Hematopoietic multipotent progenitor cell (in vitro differentiated cells): ENCODE data around the gene GPX4. TPM values are rescaled to one million over a fixed set of nuclear protein-coding genes. Genes with fewer than 3 reads are reported as not detected.

Source experiments
- DNase-seq, 3 donors: peaks; one replicate each; pipeline ENCODE4 v3.0.0-alpha.2; 2011 to 2015; ENCODE audit warnings: low read depth in 2 of 3, low spot score in 2 of 3
- total RNA-seq: library from RNA; depleted of rRNA; stranded (reverse); fragments of >200 nt; gene quantifications from one replicate; pipeline ENCODE4 v1.2.3, GENCODE V29; 2012

The GPX4 gene, protein sequence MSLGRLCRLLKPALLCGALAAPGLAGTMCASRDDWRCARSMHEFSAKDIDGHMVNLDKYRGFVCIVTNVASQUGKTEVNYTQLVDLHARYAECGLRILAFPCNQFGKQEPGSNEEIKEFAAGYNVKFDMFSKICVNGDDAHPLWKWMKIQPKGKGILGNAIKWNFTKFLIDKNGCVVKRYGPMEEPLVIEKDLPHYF
- total RNA-seq, result 316 TPM

- DNase-seq, result peak; percentile 100
Measured at GRCh38 chr19:1103708-1104310, at the start of gene GPX4. Gene GPX4, plus strand, starts transcription at chr19:1103994. Its CDS starts 50 bp downstream, at chr19:1104044.

GRCh38 chr19:1054102-1055027 is 49.4 kb upstream of the GPX4 start:
- DNase-seq, result no peak

- no peak for DNase-seq
Measured at GRCh38 chr19:1055028-1055425, 48.8 kb upstream of the GPX4 start.

DNA sequence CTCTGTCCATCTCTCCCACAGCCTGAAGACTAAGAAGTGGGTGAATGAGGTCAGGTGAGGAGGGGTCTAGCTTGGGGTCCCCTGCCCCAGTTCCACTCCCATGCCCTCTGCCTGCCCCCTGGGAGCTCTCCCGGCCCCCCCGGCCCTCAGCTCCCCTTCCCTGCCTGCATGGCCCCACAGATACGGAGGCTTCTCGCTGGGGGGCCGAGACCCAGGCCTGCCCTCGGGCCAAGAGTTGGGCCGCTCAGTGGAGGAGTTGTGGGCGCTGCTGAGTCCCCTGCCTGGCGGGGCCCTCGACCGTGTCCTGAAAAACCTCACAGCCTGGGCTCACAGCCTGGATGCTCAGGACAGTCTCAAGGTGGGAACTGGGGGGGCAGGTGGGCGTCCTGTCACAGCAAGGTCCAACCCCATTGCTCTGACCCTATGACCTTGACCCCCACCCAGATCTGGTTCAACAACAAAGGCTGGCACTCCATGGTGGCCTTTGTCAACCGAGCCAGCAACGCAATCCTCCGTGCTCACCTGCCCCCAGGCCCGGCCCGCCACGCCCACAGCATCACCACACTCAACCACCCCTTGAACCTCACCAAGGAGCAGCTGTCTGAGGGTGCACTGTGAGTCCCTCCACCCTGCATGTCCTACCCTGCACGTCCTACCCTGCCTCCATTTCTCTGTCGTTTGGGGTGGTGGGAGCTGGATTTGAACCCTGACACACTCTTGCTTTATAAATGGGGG is 47.7 kb upstream of the GPX4 start:
- no peak for DNase-seq

DNA sequence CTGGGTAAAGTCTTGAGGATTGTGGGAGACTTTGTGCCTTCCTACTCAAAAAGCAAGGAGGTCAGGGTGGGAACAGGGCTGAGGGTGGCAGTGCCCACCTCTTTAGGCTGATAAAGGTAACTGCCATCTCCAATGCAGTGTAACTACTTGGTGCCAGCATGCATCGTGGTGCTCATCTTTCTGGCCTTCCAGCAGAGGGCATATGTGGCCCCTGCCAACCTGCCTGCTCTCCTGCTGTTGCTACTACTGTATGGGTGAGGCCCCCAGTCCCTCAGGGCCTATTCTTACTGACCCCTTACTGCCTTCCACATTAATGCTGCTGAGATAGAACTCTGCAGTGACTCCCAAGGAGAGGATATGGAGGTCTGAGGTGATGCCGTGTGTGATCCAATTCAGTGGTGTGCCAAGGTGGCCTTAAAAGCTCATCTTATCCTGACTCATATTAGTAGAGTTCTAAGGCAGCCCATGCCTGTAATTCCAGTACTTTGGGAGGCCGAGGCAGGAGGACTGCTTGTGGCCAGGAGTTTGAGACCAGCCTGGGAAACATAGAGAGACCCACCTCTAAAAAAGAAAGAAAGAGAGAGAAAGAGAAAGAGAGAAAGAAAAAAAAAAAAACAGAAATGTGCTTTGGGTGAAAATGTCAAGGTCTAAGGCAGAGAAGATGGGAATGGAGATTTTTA is 46.5 kb upstream of the GPX4 start:
- peak in 2 of 3 donors; percentile 65 to 75 for DNase-seq

DNA sequence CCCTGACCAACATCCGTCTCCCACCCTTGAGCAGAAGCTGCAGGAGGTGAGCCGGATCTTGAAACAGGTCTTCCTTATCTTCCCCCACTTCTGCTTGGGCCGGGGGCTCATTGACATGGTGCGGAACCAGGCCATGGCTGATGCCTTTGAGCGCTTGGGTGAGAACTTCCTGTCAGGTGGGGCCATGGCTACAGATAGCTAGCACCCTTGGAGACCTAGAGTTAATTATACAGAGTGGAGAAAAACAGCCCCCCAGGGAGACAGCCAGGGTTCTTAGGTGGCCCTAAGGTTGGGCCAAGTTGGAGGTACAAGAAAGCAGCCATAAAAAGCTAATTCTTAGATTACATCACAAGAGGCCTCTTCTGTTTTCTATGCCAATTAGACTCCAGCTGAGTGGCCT is 45.7 kb upstream of the GPX4 start:
- DNase-seq, result no peak

GRCh38 chr19:1060689-1061088 is 43.1 kb upstream of the GPX4 start:
- no peak for DNase-seq

GRCh38 chr19:1061987-1062386 is 41.8 kb upstream of the GPX4 start:
- no peak for DNase-seq

GRCh38 chr19:1062387-1063029 is 41.3 kb upstream of the GPX4 start:
- DNase-seq, result no peak

DNA sequence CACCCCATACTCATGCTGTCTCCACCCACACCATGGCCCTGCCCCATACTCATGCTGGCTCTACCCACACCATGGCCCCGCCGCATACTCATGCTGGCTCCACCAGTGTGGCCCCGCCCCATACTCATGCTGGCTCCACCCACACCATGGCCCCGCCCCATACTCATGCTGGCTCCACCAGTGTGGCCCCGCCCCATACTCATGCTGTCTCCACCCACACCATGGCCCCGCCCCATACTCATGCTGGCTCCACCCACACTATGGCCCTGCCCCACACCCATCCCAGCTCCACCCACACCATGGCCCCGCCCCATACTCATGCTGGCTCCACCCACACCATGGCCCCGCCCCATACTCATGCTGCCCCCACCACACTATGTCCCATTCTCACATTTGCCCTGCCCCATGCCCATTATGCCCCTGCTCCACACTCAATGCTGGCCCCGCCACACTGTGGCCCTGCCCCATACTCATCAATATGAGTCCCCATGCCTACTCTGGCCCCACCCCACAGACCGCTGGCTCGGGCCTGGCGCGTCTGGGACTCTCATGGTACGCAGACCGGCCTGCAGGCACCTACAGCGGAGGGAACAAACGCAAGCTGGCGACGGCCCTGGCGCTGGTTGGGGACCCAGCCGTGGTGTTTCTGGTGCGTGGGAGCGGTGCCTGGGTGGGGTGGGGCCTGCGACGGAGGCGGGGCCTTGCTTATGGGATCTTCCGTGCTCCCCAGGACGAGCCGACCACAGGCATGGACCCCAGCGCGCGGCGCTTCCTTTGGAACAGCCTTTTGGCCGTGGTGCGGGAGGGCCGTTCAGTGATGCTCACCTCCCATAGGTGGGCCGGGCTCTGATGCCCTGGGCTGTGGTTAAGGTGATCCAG is 40.5 kb upstream of the GPX4 start:
- peak in 1 of 3 donors; percentile 40 for DNase-seq

GRCh38 chr19:1063909-1064660 is 39.7 kb upstream of the GPX4 start:
- no peak for DNase-seq

DNA sequence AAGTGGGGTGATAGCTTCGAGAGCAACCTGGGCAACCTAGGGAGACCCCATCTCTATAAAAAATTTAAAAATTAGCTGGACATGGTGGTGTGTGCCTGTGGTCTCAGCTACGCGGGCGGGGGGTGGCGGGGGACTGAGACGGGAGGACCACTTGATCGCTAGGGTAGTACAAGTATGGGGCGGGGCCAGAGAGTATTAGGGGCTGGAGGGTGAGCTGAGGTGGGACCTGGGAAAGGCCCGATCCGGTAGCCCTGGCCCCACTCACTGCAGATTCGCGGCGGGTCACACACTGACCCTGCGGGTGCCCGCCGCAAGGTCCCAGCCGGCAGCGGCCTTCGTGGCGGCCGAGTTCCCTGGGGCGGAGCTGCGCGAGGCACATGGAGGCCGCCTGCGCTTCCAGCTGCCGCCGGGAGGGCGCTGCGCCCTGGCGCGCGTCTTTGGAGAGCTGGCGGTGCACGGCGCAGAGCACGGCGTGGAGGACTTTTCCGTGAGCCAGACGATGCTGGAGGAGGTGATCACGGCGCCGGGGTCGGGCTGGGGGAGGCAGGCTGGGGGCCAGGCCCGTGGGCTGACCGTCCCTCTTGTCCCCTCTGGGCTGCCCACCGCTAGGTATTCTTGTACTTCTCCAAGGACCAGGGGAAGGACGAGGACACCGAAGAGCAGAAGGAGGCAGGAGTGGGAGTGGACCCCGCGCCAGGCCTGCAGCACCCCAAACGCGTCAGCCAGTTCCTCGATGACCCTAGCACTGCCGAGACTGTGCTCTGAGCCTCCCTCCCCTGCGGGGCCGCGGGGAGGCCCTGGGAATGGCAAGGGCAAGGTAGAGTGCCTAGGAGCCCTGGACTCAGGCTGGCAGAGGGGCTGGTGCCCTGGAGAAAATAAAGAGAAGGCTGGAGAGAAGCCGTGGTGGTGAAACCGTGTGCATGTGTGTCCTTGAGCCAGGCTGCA is 38.9 kb upstream of the GPX4 start:
- DNase-seq, result peak in 1 of 3 donors; percentile 68

GRCh38 chr19:1065606-1066109 is 38.1 kb upstream of the GPX4 start:
- DNase-seq, result no peak

GRCh38 chr19:1066251-1066747 is 37.5 kb upstream of the GPX4 start:
- no peak for DNase-seq

GRCh38 chr19:1066748-1067340 is 37.0 kb upstream of the GPX4 start, which contains the start of gene ARHGAP45:
Gene ARHGAP45, plus strand, starts transcription at chr19:1067167. Its CDS starts 239 bp downstream, at chr19:1067406.
- peak; percentile 69 to 73 (median 69) for DNase-seq

DNA sequence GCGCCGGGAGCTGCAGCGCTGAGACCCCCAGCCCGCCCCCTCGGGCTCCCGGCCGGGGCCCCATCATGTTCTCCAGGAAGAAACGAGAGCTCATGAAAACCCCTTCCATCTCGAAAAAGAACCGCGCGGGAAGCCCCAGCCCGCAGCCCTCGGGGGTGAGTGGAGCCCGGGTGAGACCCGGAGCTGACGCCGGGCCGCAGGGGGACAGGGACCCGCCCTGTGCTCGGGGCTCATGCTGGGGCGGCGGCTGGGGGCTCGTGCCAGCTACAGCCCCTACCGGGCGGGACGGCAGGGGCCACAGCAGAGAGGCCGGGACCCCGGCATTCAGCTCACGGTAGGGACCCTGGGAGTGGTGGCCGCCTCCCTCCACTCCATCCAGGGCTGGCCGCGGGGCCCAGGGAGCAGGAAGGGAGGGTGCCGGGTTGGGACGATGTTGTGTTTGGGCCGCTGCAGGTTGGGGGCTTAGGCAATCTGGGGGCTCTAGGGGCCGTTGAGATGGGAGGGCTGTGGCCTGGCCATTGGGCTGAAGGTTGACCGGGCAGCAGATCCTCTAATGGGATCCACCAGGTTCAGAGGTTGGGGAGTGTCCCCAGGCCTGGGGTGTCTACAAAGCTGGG is 36.3 kb upstream of the GPX4 start:
- DNase-seq, result peak in 1 of 3 donors; percentile 70
